H1 (cell line): Measurements from ENCODE around the gene ARHGEF7. TPM values are rescaled to one million over a fixed set of nuclear protein-coding genes. Genes with fewer than 3 reads are reported as not detected.

Source experiments
- CTCF ChIA-PET: fragments of 300-600 bp; sonication (Branson Sonifier 250); formaldehyde crosslinking; loops from one replicate; lab custom pipeline; 2021; ENCODE audit not compliant: partially characterized antibody; lab: Charles Lee
- POLR2A ChIA-PET: fragments of 300-600 bp; sonication (Branson Sonifier 250); formaldehyde crosslinking; loops from one replicate; lab custom pipeline; 2021; ENCODE audit warnings: inconsistent platforms; ENCODE audit not compliant: partially characterized antibody; lab: Charles Lee
- DNase-seq, 2 experiments: peaks; one replicate each; pipeline versions ENCODE4 v3.0.0 to v3.0.0-alpha.2; 2010 to 2022; ENCODE audit warnings: low spot score in 2 of 2, low read depth in 1 of 2, mixed read lengths in 1 of 2
- FAIRE-seq: peaks from 2 replicates; lab custom pipeline; 2011; peaks lifted over from hg19 to GRCh38; lab: Jason Lieb, UNC
- H2AFZ ChIP-seq: 2 replicates; pipeline ENCODE4 v1.8.1; 2012; ENCODE audit warnings: low read length, inconsistent platforms
- H2AK5ac ChIP-seq: 2 replicates; pipeline ENCODE4 v1.6.1; 2013; ENCODE audit warnings: low read depth, low read length
- H2BK120ac ChIP-seq: replicated peaks from 2 replicates; pipeline ENCODE3; 2013; ENCODE audit warnings: low read depth, low read length, inconsistent platforms
- H2BK12ac ChIP-seq: 2 replicates; pipeline ENCODE4 v1.6.1; 2013; ENCODE audit warnings: low read depth, low read length
- H2BK15ac ChIP-seq: 2 replicates; pipeline ENCODE4 v1.6.1; 2013; ENCODE audit warnings: low read length
- H2BK20ac ChIP-seq: 2 replicates; pipeline ENCODE4 v1.6.1; 2013; ENCODE audit warnings: low read length
- H2BK5ac ChIP-seq: 2 replicates; pipeline ENCODE4 v1.6.1; 2013; ENCODE audit warnings: low read depth, low read length
- H3K14ac ChIP-seq: 2 replicates; pipeline ENCODE4 v1.6.1; 2013; ENCODE audit warnings: inconsistent platforms; ENCODE audit not compliant: insufficient read length
- H3K18ac ChIP-seq: 2 replicates; pipeline ENCODE4 v1.6.1; 2013; ENCODE audit warnings: low read length; ENCODE audit errors: extremely low read depth
- H3K23ac ChIP-seq: 2 replicates; pipeline ENCODE4 v1.6.1; 2013; ENCODE audit warnings: inconsistent platforms; ENCODE audit not compliant: insufficient read length
- H3K23me2 ChIP-seq: 2 replicates; pipeline ENCODE4 v1.6.1; 2013; ENCODE audit warnings: low read depth, low read length
- H3K27ac ChIP-seq: 2 replicates; pipeline ENCODE4 v1.6.1; 2011; ENCODE audit warnings: low read depth, low read length, inconsistent platforms
- H3K27me3 ChIP-seq, 4 experiments: replicated peaks in 1 of 4; 1 replicate in 1 of 4; 2 replicates in 3 of 4; pipeline versions ENCODE4 v1.6.1 to v1.8.1; 2011 to 2013; ENCODE audit warnings: low read length in 3 of 4, mild to moderate bottlenecking in 3 of 4, inconsistent platforms in 2 of 4, mixed read lengths in 2 of 4, moderate library complexity in 1 of 4; ENCODE audit not compliant: control insufficient read depth in 3 of 4, insufficient read depth in 3 of 4; ENCODE audit errors: extremely low read depth in 1 of 4
- H3K36me3 ChIP-seq, 4 experiments: 2 replicates each; pipeline versions ENCODE4 v1.6.1 to v1.8.1; 2011 to 2013; ENCODE audit warnings: mild to moderate bottlenecking in 4 of 4, low read length in 3 of 4, moderate library complexity in 2 of 4, control low read depth in 1 of 4, inconsistent platforms in 1 of 4; ENCODE audit not compliant: insufficient read depth in 4 of 4, control insufficient read depth in 2 of 4
- H3K4ac ChIP-seq: replicated peaks from 2 replicates; pipeline ENCODE3; 2013; ENCODE audit warnings: low read length, low read depth, mixed read lengths, inconsistent platforms; ENCODE audit not compliant: insufficient read length
- H3K4me1 ChIP-seq, 4 experiments: replicated peaks in 1 of 4; 1 replicate in 1 of 4; 2 replicates in 3 of 4; pipeline versions ENCODE4 v1.6.1 to v1.8.1; 2011 to 2013; ENCODE audit warnings: low read length in 3 of 4, inconsistent platforms in 2 of 4, mixed read lengths in 1 of 4; ENCODE audit not compliant: insufficient read depth in 4 of 4, control insufficient read depth in 3 of 4
- H3K4me2 ChIP-seq, 2 experiments: 2 replicates each; pipeline versions ENCODE4 v1.6.1 to v1.8.1; 2011 to 2013; ENCODE audit warnings: low read depth in 2 of 2, low read length in 2 of 2, control low read depth in 1 of 2, inconsistent platforms in 1 of 2, mild to moderate bottlenecking in 1 of 2; ENCODE audit not compliant: insufficient read depth in 1 of 2
- H3K4me3 ChIP-seq, 4 experiments: fragments of 200-600, 300-600 bp in 1 of 4; sonication (generic), shearing (Covaris generic), sonication (Bioruptor Twin) in 1 of 4; 2 replicates each; pipeline versions ENCODE4 v1.5.1 to v1.8.1; 2011 to 2016; ENCODE audit warnings: low read length in 4 of 4, low read depth in 3 of 4, control low read depth in 2 of 4, inconsistent platforms in 2 of 4, mild to moderate bottlenecking in 2 of 4, mixed read lengths in 1 of 4, moderate library complexity in 1 of 4; ENCODE audit not compliant: insufficient read depth in 2 of 4; ENCODE audit errors: extremely low read depth in 1 of 4
- H3K56ac ChIP-seq: replicated peaks from 2 replicates; pipeline ENCODE3; 2013; ENCODE audit warnings: low read depth, mild to moderate bottlenecking, mixed read lengths, low read length, inconsistent platforms; ENCODE audit not compliant: insufficient read length
- H3K79me1 ChIP-seq: 2 replicates; pipeline ENCODE4 v1.6.1; 2013; ENCODE audit warnings: low read depth, low read length, control low read depth
- H3K79me2 ChIP-seq, 2 experiments: 2 replicates each; pipeline versions ENCODE4 v1.6.1 to v1.8.1; 2012 to 2013; ENCODE audit warnings: low read length in 2 of 2, mild to moderate bottlenecking in 2 of 2, inconsistent platforms in 1 of 2; ENCODE audit not compliant: insufficient read depth in 2 of 2, control insufficient read depth in 1 of 2
- H3K9ac ChIP-seq, 4 experiments: replicated peaks in 1 of 4; 1 replicate in 1 of 4; 2 replicates in 3 of 4; pipeline versions ENCODE4 v1.6.1 to v1.8.1; 2011 to 2013; ENCODE audit warnings: low read depth in 3 of 4, low read length in 3 of 4, control low read depth in 2 of 4, mild to moderate bottlenecking in 2 of 4, moderate library complexity in 2 of 4, inconsistent platforms in 1 of 4; ENCODE audit errors: extremely low read depth in 1 of 4
- H3K9me3 ChIP-seq, 2 experiments: 2 replicates each; pipeline versions ENCODE4 v1.6.1 to v1.8.1; 2012 to 2013; ENCODE audit warnings: mild to moderate bottlenecking in 2 of 2, moderate library complexity in 2 of 2, control low read depth in 1 of 2, inconsistent platforms in 1 of 2, low read depth in 1 of 2, low read length in 1 of 2, mixed read lengths in 1 of 2; ENCODE audit not compliant: insufficient read depth in 2 of 2
- H4K20me1 ChIP-seq, 2 experiments: replicated peaks in 1 of 2; 2 replicates each; pipeline versions ENCODE3 to v1.8.1; 2011 to 2013; ENCODE audit warnings: inconsistent platforms in 2 of 2, low read length in 2 of 2, mild to moderate bottlenecking in 1 of 2; ENCODE audit not compliant: insufficient read depth in 2 of 2, control insufficient read depth in 1 of 2
- H4K5ac ChIP-seq: 2 replicates; pipeline ENCODE4 v1.6.1; 2013; ENCODE audit warnings: low read length, low read depth, mixed read lengths, inconsistent platforms; ENCODE audit not compliant: insufficient read length
- H4K8ac ChIP-seq: 2 replicates; pipeline ENCODE4 v1.8.0; 2013; ENCODE audit warnings: mild to moderate bottlenecking, moderate library complexity, low read length, inconsistent platforms; ENCODE audit not compliant: insufficient read depth; ENCODE audit errors: extremely low read depth
- H4K91ac ChIP-seq: replicated peaks from 2 replicates; pipeline ENCODE3; 2013; ENCODE audit warnings: low read length, mixed read lengths, inconsistent platforms; ENCODE audit not compliant: insufficient read length
- BRCA1 ChIP-seq: IDR thresholded peaks from 2 replicates; pipeline ENCODE4 v1.6.1; 2012; ENCODE audit warnings: low read depth, low read length, improper control_type of control experiment
- EZH2 ChIP-seq: fragments of 200-600 bp; sonication (generic); IDR thresholded peaks from 2 replicates; pipeline ENCODE4 v1.7.1; 2012; ENCODE audit warnings: low read depth, mild to moderate bottlenecking, moderate library complexity, low read length, inconsistent platforms; ENCODE audit not compliant: severe bottlenecking
- HDAC2 ChIP-seq, 2 experiments: fragments of 300-600 bp in 1 of 2; sonication (generic) in 1 of 2; IDR thresholded peaks; 2 replicates each; pipeline ENCODE4 v1.6.1; 2011 to 2012; ENCODE audit warnings: low read depth in 2 of 2, low read length in 2 of 2, mild to moderate bottlenecking in 2 of 2, moderate library complexity in 2 of 2, borderline replicate concordance in 1 of 2, inconsistent platforms in 1 of 2
- JUN ChIP-seq: IDR thresholded peaks from 2 replicates; pipeline ENCODE4 v1.6.1; 2011; ENCODE audit warnings: low read depth, mild to moderate bottlenecking, improper control_type of control experiment, low read length
- KDM4A ChIP-seq: IDR thresholded peaks from one replicate; pipeline ENCODE4 v1.7.1; 2012; ENCODE audit warnings: low read depth, mild to moderate bottlenecking, moderate library complexity, low read length, inconsistent platforms; ENCODE audit not compliant: severe bottlenecking
- KDM5A ChIP-seq: fragments of 200-600 bp; IDR thresholded peaks from 2 replicates; pipeline ENCODE4 v1.7.1; 2012; ENCODE audit warnings: mild to moderate bottlenecking, low read length, inconsistent platforms, mixed read lengths
- SIN3A ChIP-seq, 2 experiments: IDR thresholded peaks in 1 of 2; conservative IDR thresholded peaks in 1 of 2; 2 replicates each; pipeline ENCODE4 v1.6.1; 2011 to 2012; ENCODE audit warnings: low read length in 2 of 2, improper control_type of control experiment in 1 of 2, low read depth in 1 of 2, mild to moderate bottlenecking in 1 of 2
- SUZ12 ChIP-seq: fragments of 200-600 bp; sonication (generic); IDR thresholded peaks from 2 replicates; pipeline ENCODE4 v1.6.1; 2012; ENCODE audit warnings: mild to moderate bottlenecking, inconsistent platforms, low read length, moderate library complexity, mixed read lengths
- WGBS, 2 experiments: shearing (Covaris generic) in 1 of 2; methylation state at CpG; one replicate each; pipeline versions ENCODE4 v1.1.6 to v1.1.7; 2013 to 2015; ENCODE audit warnings: low lambda C conversion rate in 2 of 2, mixed read lengths in 2 of 2, inconsistent platforms in 1 of 2, low coverage in 1 of 2, missing lambda C conversion rate in 1 of 2; ENCODE audit not compliant: insufficient replicate concordance in 2 of 2, insufficient coverage in 1 of 2, insufficient read length in 1 of 2; ENCODE audit errors: extremely low coverage in 1 of 2, missing lambda C conversion rate in 1 of 2; 5-methylcytosine and 5-hydroxymethylcytosine counted together
- polyA plus RNA-seq, 7 experiments: library from polyadenylated mRNA; depleted of rRNA in 3 of 7; stranded (reverse) in 5 of 7; unstranded in 2 of 7; fragments of >200 nt in 5 of 7; fragments of 200-250 nt in 2 of 7; gene quantifications; 1 replicate in 5 of 7; 2 replicates in 1 of 7; 4 replicates in 1 of 7; pipeline versions ENCODE4 v1.2.1 to v1.2.3, GENCODE V29; 2011 to 2013; ENCODE audit warnings: missing spikeins in 2 of 7, mixed read lengths in 2 of 7
- total RNA-seq: library from RNA; stranded (reverse); fragmentation: NEBNext Ultra II Directional; extraction: Animal tissue kit (Norgen Biotek cat#: 25700); gene quantifications from 2 replicates; pipeline ENCODE4 v1.2.1, GENCODE V29; 2021
- TF ChIP-seq, protein P1 (sequence below), 3 experiments: IDR thresholded peaks; 1 replicate in 2 of 3; 2 replicates in 1 of 3; pipeline versions ENCODE4 v1.5.1 to v1.6.1; 2011; ENCODE audit warnings: low read length in 3 of 3, mild to moderate bottlenecking in 3 of 3, inconsistent platforms in 2 of 3, low read depth in 1 of 3, moderate library complexity in 1 of 3; ENCODE audit not compliant: insufficient read depth in 1 of 3; ENCODE audit errors: control extremely low read depth in 1 of 3
- TF ChIP-seq, protein P2 (sequence below): IDR thresholded peaks from 2 replicates; pipeline ENCODE4 v1.6.1; 2012; ENCODE audit warnings: inconsistent platforms

ARHGEF7 gene
- total and polyA plus RNA-seq, 2 of the 8 experiments (the other 6 are each of a cell fraction or from before 2014, with no cell fraction given) = 26.2 to 56.5 TPM

DNA sequence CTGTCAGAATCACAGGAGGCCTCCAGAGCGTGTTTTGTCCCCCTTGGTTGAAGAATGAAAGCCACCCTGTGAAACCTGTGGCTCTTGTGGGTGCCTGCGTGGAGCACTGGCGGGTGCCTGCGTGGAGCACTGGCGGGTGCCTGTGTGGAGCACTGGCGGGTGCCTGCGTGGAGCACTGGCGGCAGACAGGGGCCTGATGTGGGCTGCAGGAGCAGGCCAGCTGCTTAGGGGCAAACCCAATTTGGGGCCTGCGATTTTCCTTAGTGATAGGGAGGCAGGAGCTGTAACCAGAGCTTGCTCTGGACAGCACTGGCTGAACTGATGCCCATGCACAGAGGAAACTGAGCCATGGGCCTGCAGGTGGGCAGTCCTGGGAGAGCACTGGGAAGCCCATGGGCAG, 24.3 kb downstream of the ARHGEF7 start:
- H2BK12ac ChIP-seq = no peak overlapping the region
- H2BK5ac ChIP-seq = no peak overlapping the region
- H3K9me3 ChIP-seq = no peaks in the 10 kb centered on the region
- WGBS, 2 experiments = 81% methylated on average over 7 of the region's 9 CpGs; no CpG with 5 or more reads in 1 of the 2 experiments
- H3K18ac ChIP-seq = no peak overlapping the region
- H4K20me1 ChIP-seq = no peaks in the 10 kb centered on the region
- no peak overlapping the region for H3K27ac ChIP-seq
- H4K91ac ChIP-seq = no peak overlapping the region
- no peak overlapping the region for H2BK15ac ChIP-seq
- H2BK20ac ChIP-seq = no peak overlapping the region
- H3K56ac ChIP-seq = no peak overlapping the region
- no peaks in the 10 kb centered on the region for H3K27me3 ChIP-seq
- no peaks in the 10 kb centered on the region for H3K23me2 ChIP-seq
- no peak for FAIRE-seq
- no peak overlapping the region for H4K8ac ChIP-seq
- no peaks in the 10 kb centered on the region for H3K4me1 ChIP-seq
- DNase-seq = no peak
- no peaks in the 10 kb centered on the region for H3K79me2 ChIP-seq
- H3K9ac ChIP-seq = no peak overlapping the region
- no peak overlapping the region for H3K4me2 ChIP-seq
- ChIA-PET POLR2A (no interaction called here), CTCF (no interaction called here)
- H3K4me3 ChIP-seq = no peak overlapping the region
- no peak overlapping the region for H2AK5ac ChIP-seq
- H3K14ac ChIP-seq = no peak overlapping the region
- no peak overlapping the region for H3K23ac ChIP-seq
- no peak overlapping the region for H2BK120ac ChIP-seq
- no peaks in the 10 kb centered on the region for H3K36me3 ChIP-seq
- no peak overlapping the region for H2AFZ ChIP-seq
- no peaks in the 10 kb centered on the region for H3K79me1 ChIP-seq
- H4K5ac ChIP-seq = no peak overlapping the region
- H3K4ac ChIP-seq = no peak overlapping the region
- TF ChIP-seq EZH2 = no peak
- TF ChIP-seq, protein P1, sequence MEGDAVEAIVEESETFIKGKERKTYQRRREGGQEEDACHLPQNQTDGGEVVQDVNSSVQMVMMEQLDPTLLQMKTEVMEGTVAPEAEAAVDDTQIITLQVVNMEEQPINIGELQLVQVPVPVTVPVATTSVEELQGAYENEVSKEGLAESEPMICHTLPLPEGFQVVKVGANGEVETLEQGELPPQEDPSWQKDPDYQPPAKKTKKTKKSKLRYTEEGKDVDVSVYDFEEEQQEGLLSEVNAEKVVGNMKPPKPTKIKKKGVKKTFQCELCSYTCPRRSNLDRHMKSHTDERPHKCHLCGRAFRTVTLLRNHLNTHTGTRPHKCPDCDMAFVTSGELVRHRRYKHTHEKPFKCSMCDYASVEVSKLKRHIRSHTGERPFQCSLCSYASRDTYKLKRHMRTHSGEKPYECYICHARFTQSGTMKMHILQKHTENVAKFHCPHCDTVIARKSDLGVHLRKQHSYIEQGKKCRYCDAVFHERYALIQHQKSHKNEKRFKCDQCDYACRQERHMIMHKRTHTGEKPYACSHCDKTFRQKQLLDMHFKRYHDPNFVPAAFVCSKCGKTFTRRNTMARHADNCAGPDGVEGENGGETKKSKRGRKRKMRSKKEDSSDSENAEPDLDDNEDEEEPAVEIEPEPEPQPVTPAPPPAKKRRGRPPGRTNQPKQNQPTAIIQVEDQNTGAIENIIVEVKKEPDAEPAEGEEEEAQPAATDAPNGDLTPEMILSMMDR (IDR thresholded peaks at IDR 0.05; ENCODE audit: control extremely low read depth in 1 of 3, insufficient read depth in 1 of 3, low read depth in 1 of 3, low read length in 3 of 3) = no peak
- TF ChIP-seq, protein P2, sequence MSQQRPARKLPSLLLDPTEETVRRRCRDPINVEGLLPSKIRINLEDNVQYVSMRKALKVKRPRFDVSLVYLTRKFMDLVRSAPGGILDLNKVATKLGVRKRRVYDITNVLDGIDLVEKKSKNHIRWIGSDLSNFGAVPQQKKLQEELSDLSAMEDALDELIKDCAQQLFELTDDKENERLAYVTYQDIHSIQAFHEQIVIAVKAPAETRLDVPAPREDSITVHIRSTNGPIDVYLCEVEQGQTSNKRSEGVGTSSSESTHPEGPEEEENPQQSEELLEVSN = no peak
- TF ChIP-seq JUN = no peak
- no peak for TF ChIP-seq KDM4A
- no peak for TF ChIP-seq BRCA1
- no peak for TF ChIP-seq KDM5A
- TF ChIP-seq SIN3A (conservative IDR thresholded peaks at IDR 0.05 in 1 of 2, IDR thresholded peaks at IDR 0.05 in 1 of 2; ENCODE audit: low read depth in 1 of 2, low read length in 2 of 2) = no peak
- no peak for TF ChIP-seq HDAC2 (IDR thresholded peaks at IDR 0.05; ENCODE audit: borderline replicate concordance in 1 of 2, low read depth in 2 of 2, low read length in 2 of 2)
- no peak for TF ChIP-seq SUZ12
